ENCODE measurements around the gene TNFSF15.

The TNFSF15 gene

GRCh38 chr9:114789006-114789405 lies 16.8 kb downstream of the TNFSF15 start:
- DNase-seq (ENCODE audit: low read depth, low spot score), result no peak

GRCh38 chr9:114787781-114788498 lies 17.9 kb downstream of the TNFSF15 start:
- no peak for DNase-seq (ENCODE audit: low read depth, low spot score)

GRCh38 chr9:114787214-114787613 lies 18.6 kb downstream of the TNFSF15 start:
- no peak for DNase-seq (ENCODE audit: low read depth, low spot score)

GRCh38 chr9:114785866-114786650 lies 19.8 kb downstream of the TNFSF15 start:
- no peak for DNase-seq (ENCODE audit: low read depth, low spot score)

GRCh38 chr9:114784721-114785279 lies 21.0 kb downstream of the TNFSF15 start:
- no peak for DNase-seq (ENCODE audit: low read depth, low spot score)

- DNase-seq (ENCODE audit: low read depth, low spot score), result no peak
These were observed 23.3 kb downstream of the TNFSF15 start for GRCh38 chr9:114782586-114782985.

- no peak for DNase-seq (ENCODE audit: low read depth, low spot score)
These were observed 26.4 kb downstream of the TNFSF15 start for GRCh38 chr9:114779352-114779845.

GRCh38 chr9:114777821-114778609 lies 27.8 kb downstream of the TNFSF15 start:
- no peak for DNase-seq (ENCODE audit: low read depth, low spot score)

GRCh38 chr9:114776683-114777399 lies 29.0 kb downstream of the TNFSF15 start:
- DNase-seq (ENCODE audit: low read depth, low spot score), result no peak

GRCh38 chr9:114775981-114776380 lies 29.9 kb downstream of the TNFSF15 start:
- no peak for DNase-seq (ENCODE audit: low read depth, low spot score)

GRCh38 chr9:114775121-114775520 lies 30.7 kb downstream of the TNFSF15 start:
- no peak for DNase-seq (ENCODE audit: low read depth, low spot score)

GRCh38 chr9:114774524-114774923 lies 31.3 kb downstream of the TNFSF15 start:
- no peak for DNase-seq (ENCODE audit: low read depth, low spot score)

GRCh38 chr9:114771889-114772288 lies 34.0 kb downstream of the TNFSF15 start:
- DNase-seq (ENCODE audit: low read depth, low spot score), result no peak

- no peak for DNase-seq (ENCODE audit: low read depth, low spot score)
These were observed 34.8 kb downstream of the TNFSF15 start for GRCh38 chr9:114770991-114771390.

GRCh38 chr9:114769624-114770023 lies 36.2 kb downstream of the TNFSF15 start:
- no peak for DNase-seq (ENCODE audit: low read depth, low spot score)

- no peak for DNase-seq (ENCODE audit: low read depth, low spot score)
These were observed 42.6 kb downstream of the TNFSF15 start for GRCh38 chr9:114763220-114763619.

- no peak for DNase-seq (ENCODE audit: low read depth, low spot score)
These were observed 44.3 kb downstream of the TNFSF15 start for GRCh38 chr9:114761523-114761922.

GRCh38 chr9:114759512-114760341 lies 46.1 kb downstream of the TNFSF15 start:
- DNase-seq (ENCODE audit: low read depth, low spot score), result no peak

- no peak for DNase-seq (ENCODE audit: low read depth, low spot score)
These were observed 47.9 kb downstream of the TNFSF15 start for GRCh38 chr9:114757984-114758383.

GRCh38 chr9:114757395-114757794 lies 48.4 kb downstream of the TNFSF15 start:
- no peak for DNase-seq (ENCODE audit: low read depth, low spot score)
